Measurements from ENCODE around the gene PXDC1.

PXDC1 gene

GRCh38 chr6:3746119-3746691 lies 5.3 kb downstream of the PXDC1 start:
- no peak for DNase-seq

DNA sequence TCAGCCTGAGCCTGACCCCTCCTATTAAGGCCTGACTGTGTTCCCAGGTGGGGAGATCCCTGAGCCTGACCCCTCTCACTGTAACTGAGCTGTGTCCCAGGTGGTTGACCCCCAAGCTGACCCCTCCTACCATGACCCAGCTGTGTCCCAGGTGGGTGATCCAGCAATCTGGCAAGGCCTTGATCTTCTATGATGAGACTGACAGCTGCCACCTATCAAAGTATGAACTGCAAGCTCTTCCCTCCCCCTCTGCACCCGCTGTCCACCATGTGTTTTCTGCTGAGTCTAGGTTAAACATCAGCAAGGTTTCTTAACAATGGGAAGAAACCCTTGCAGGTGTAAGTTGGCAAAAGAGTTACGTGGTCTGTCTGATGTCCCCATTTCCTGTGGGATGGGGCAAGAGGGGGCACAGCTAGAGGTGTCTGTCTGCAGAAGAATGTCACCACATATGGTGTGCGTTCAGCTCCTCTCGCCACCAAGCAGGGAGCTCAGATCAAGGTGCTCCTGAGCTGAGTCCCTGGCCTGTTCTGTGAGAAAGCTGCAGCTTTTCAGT lies 5.9 kb downstream of the PXDC1 start:
- no peak for DNase-seq

- no peak for DNase-seq
These were observed 6.5 kb downstream of the PXDC1 start for GRCh38 chr6:3744901-3745470.

- no peak for DNase-seq
These were observed 7.2 kb downstream of the PXDC1 start for GRCh38 chr6:3744211-3744900.

DNA sequence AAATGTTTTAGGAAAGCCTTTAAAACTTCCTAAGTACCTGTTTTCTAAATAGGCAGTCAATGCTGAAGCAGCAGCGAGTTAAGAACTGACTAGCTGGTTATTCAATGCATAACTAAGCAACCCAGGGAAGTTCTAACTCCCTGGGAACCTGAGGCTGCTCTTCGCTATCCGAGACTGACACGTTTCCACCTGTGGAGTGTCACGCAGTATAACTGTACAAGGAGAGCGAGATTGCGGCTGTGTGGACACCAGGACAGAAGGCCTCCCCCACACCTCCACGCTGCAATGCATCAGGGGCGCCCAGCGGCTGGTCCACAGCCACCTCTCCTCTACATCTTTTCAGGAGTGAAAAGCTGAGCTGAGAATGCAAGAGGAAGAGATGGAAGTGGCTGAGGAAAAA lies 8.0 kb downstream of the PXDC1 start:
- DNase-seq = no peak

DNA sequence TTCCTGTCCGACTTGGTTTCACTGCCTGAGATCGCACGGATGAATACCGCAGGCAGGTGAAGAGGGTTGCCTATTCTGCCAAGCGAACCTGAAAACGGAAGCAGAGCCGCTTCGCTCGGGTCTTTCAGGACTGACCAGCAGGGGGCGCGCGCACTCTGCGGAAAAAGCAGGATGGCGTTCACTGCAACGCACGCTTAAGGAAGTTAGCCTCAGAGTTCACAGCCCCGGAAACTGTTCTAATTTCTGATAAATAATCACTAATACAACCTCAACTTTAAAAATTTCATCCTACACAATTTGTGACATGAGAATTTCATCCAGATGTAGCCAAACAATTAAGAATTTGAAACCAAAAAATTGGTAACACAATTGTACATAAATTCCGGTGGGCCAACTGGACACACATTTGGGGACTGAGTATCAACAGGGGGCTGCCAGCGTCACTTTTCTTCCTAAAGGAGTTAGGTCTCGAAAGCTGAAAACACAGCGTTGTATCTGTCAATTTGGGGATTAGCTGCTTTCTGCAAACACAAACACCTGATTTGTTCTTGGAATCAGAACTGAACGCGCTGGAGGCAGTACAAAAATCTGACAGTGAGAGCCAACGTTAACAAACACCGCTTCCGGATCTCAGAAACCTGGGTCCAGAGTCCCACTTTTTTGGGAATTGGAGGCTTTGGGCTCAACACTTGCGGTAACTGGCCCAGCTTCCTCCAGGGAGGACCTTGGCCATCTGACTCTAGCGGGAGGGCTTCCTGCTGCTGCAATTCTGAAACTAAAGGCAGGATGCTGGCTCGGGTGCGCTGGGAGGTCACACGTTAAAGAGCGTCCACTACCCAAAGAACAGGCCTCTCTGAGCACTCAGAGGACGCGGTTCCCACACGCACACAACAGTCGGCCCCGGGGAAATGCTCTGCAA lies 8.8 kb downstream of the PXDC1 start:
- DNase-seq = peak; percentile 67

DNA sequence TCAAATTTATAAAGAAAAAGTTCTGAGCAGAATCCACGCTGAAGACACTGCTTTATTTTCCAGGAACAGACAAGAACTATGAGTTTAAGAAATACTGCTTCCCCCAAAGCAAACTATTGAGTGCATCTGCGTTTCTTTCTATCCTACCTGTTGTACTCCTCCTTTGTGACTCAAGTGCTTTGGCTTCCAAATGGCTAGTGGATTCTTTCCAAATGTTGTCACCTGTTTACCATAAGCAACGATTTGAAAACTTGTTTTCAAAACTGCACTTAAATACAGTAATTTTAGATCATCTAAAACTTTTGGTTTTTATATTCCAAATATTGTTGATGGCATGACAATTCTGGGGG lies 9.5 kb downstream of the PXDC1 start:
- no peak for DNase-seq

- no peak for DNase-seq
These were observed 10.0 kb downstream of the PXDC1 start for GRCh38 chr6:3741477-3741871.

GRCh38 chr6:3740551-3741476 lies 10.7 kb downstream of the PXDC1 start:
- DNase-seq = no peak

DNA sequence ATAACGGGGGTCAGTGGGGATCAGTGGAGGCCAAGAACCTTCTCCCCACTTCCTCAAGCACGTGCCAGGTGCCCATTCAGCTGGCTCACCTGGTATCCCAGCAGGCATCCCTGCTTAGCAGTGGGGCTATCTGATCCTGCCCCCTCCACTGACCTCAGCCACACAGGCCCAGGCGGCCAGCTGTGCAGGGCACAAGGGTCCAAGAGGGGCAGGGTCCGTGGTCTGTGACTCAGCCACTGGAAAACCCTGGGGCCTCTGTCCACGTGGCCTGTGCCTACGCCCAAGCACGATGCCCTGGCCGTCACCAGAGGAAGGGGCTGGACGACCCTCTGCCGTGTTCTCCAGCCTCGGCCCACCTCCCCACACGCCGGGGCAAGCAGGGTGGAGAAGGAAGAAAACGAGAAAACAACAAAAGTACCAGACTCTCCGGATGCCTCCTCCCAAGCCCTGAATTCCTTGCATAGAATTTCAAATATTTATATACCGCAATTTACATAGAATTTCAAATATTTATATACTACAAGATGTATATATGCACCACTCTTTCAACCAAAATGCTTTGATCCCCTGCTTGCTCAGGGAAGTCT lies 12.1 kb downstream of the PXDC1 start:
- DNase-seq = no peak

DNA sequence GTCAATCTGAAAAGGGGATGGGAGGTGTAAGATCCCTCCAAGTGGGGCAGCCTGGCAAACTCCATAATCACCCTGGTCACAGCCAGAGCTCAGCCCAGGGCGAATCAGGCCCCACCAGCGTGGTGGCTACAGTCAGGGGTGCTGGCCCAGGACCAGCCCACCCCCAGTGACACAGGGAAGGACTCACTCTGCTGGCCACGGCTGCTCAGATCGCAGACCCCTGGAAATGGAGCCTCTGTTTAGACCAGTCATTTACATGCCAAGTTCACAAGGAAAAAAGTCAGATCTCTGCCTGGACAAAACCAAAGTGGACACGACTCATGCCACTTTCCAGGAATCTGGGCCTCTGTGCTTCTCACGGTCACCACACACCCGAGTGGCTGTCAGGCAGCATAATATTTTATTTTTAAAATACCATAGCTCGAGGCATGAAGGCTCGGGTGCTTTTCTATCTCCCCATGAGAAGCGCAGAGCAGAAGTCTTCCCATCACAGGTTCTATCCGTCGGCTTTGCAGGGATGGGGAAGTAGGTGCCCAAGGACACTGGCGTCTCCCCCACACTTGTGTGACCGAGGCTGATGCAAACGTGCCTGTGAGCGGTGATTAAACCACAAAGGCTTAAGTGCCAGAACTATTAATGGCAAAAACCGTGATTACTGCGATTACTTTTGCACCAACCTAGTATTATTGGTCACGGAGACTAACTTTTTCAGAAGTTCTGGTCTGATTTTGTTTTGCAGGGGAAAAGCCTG lies 13.0 kb downstream of the PXDC1 start:
- no peak for DNase-seq

DNA sequence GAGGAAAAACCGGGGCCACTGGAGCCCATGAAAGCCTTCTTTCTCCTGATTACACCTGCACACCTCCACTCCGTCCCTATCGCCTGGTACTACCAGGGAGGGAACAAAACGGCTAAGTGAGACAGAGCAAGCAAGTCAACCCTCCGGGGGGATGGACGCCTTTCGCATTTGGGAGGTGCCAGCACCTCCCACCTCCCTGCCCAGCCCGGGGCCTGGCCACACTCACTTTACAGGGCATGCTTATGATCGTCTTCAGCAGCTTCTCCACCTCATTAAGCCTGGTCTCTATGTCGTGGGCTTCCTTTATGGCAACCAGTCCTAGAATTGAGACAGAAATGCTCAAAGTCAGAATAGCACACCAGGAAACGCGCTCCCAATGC lies 13.7 kb downstream of the PXDC1 start:
- no peak for DNase-seq

- DNase-seq = no peak
These were observed 14.2 kb downstream of the PXDC1 start for GRCh38 chr6:3737149-3737830.

DNA sequence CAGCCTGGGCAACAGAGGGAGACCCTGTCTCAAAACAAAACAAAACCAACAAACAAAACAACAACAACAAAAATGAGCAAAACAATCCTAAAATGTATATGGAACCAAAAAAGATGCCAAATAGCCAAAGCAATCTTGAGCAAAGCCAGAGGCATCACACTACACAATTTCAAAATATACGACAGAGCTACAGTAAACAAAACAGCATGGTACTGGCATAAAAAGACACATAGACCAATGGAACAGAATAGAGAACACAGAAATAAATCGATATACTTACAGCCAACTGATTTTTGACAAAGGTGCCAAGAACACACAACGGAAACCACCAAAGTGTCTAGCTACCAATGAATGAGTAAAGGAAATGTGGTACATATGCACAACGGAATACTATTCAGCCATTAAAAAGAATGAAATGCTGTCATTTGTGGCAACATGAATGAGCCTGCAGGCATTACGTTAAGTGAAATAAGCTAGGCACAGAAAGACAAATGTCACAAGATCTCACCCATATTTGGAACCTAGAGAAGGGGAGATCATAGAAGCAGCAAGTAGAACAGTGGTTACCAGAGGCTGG lies 16.4 kb downstream of the PXDC1 start:
- no peak for DNase-seq

- no peak for DNase-seq
These were observed 17.5 kb downstream of the PXDC1 start for GRCh38 chr6:3734023-3734422.

DNA sequence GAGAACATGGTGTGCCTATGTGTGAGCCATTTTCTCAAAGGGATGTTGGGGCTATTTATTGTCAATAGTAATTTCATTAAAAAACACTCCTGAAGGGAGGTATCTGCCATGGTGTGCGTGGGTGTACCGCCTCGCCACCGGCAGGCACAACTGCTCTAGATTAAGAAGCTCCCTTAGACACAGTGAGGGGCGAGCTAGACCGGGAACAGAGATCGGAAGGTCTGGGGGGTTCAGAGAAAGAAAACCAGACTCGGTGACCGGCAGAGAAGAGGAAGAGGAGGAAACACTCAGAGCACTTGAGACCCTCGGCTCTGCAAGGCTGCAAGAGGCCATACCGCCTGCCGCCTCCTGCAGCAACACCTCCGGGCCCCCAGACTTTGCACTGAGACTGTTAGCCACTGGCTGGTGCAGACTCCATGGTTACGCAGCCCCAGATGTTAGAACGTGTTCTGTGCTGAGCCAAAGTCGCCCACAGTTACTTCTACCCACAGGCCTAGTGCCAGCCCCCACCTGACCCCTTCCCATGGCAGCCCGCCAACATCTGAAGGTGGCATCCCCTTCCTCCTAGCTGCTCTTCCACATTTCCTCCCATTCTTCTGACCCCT lies 18.1 kb downstream of the PXDC1 start:
- no peak for DNase-seq

- no peak for DNase-seq
These were observed 19.0 kb downstream of the PXDC1 start for GRCh38 chr6:3732345-3733141.

- no peak for DNase-seq
These were observed 19.8 kb downstream of the PXDC1 start for GRCh38 chr6:3731700-3732099.
